G401.6 (cell line): ENCODE results near the gene EFCAB11.
A peak's percentile ranks its signal among the peaks of the same experiment; 100 is the strongest.

Experiments
- FAIRE-seq: peaks from 2 replicates; lab custom pipeline; 2012; peaks lifted over from hg19 to GRCh38; lab: Jason Lieb, UNC

The EFCAB11 gene

DNA sequence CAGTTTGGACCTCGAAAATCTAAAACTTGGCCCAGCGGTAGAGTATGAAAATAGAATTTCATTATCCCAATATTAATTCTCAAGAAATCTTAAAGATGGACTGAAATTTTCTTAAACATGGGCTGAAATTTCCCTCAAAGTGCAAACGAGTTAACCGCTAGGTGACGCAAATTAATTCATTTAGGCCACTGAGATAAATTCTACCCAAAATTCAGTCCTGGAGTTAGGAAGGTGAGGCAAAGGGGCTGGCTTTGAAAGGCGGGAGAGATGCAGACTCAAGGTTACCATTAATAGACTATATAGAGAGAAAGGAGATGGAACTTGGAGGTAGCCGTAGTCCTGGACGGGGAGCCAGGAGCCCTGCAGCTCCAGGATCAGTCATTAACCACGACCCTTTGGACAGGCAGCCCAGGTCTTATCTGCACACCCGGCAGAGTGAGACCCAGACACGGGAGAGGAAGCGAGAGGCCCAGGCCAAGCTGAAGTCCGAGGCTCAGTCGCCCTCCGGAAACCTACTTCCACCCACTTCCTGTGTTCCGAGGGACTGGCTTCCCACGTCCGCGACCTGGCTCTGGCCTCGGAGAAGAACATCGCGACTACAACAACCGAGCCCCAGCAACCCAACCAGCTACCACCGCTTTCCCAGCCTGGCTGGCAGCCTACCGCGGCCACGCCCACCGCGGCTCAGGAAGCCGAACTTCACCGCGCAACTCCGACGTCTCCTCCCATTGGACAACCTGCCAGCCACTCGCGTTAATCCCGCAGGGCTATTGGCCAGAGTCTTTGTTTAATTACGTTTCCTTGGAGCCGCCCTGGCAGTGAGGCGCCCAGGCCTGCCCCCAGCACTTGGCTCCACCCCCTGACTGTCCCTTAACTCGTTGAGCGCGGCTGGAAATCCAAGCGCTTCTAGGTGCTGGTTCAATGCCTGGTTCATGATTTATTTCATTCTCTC is at the start of gene EFCAB11:
Gene EFCAB11, minus strand, starts transcription at position 661 of the 952 bp plus-strand sequence. Its CDS starts 70 bp downstream, at position 591.
- peak; percentile 99 for FAIRE-seq

DNA sequence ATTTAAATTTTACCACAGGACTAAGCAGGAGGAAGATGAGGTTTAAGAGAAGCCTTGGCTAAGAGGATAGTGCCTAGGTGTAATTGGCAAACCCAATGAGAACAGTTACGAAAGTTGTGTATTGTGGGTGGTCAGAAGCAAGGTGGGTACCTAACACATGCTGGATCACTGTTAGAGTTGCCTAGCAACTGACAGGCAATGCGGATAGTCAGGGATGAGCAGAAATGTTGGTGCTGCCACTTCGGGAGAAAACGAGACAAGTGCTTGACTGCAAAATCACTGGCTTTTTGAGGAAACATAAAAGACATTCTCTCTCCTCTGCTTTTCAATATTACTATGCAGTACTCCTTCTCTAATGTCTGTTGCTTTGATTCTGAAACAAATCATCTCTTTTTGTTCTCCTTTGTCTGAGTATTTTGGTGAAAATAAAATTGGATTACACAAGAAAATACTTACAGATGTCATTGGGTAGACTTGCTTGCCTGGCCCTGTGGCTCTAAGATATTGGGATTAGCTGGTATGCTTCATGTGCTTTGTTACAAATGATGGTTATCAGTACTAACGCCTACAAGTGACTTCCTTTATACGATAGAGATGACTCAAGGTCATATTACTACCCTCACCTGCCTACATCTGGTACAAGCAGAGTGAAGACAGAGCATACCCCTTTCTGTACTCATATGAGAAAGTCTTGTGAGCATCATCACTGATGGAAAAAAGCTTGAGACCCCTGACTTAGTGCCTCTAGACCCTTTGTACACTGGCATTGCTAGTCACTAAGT is 49.2 kb upstream of the EFCAB11 start:
- no peak for FAIRE-seq

- no peak for FAIRE-seq
Observed at GRCh38 chr14:90000935-90001334, 46.4 kb upstream of the EFCAB11 start.

- FAIRE-seq: no peak
Observed at GRCh38 chr14:89996963-89997362, 42.4 kb upstream of the EFCAB11 start.

- no peak for FAIRE-seq
Observed at GRCh38 chr14:89992273-89992672, 37.7 kb upstream of the EFCAB11 start.

- no peak for FAIRE-seq
Observed at GRCh38 chr14:89990623-89991275, 36.2 kb upstream of the EFCAB11 start.

DNA sequence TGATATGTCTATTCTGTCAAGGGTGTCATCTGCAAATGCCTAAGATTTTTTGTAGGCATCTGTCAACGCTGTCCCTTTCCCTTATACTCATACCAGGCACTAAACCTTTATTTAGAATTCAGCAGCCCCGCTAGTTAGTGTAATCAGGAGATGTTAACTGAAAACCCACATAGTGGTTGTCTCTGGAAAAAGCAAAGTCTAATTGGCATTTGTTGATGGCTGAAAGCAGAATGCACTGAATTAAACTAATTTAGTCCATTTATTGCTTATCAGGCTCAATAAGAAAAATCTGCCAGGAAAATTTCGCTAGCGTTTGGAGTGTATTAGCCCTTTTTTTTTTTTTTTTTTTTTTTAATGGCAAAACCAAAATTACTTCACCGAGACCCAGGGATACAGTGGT is 35.7 kb upstream of the EFCAB11 start:
- FAIRE-seq: no peak

DNA sequence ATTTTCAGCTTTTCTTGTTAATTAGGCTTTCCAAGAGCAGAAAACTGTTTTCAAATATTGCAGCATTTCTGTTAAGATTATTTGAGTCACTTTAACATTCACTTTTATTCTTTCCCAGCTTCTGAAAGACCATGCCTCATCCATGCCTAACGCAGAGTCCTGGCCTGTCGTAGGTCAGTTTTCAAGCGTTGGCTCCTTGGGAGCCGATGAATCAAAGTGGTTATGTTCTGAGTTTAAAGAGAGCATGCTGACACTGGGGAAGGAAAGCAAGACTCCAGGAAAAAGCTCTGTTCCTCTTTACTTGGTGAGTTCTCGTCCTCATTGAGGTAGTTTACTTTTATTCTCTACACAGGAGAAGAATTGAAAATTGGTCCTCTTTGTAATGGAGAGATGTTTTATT is 34.3 kb upstream of the EFCAB11 start:
- no peak for FAIRE-seq

- FAIRE-seq: no peak
Observed at GRCh38 chr14:89987161-89987475, 32.6 kb upstream of the EFCAB11 start.

DNA sequence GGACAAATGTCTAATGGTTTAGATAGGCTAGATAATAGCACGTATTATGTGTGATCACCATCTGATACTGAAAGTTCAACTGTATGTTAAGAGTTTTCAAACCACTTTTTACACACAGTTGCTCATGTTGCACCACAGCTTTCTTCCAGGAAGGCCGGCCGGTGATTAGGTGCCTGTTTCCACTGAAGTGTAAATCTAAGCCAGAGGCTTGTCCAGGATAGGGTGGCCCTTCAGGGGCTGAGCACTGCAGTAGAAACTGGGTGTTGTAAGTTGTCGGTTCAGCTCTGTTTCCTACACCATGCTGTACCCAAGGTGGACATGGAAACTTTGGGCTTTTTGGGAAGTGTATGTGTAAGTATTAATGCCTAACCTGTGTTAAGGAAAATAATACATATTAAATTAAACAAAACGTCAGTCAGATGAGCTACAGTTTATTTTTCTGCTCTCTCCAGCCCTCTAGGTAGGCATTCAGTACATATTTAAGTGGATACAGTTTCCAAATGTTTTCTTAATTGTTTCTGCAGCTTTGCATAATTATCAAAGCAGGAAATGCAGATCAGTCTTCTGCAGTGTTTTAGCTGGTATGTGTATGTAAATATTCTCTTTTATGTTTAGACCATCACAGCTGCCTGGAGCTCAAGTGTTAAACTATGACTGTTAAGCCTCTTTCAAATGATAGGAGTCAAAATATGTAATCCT is 32.1 kb upstream of the EFCAB11 start:
- no peak for FAIRE-seq

DNA sequence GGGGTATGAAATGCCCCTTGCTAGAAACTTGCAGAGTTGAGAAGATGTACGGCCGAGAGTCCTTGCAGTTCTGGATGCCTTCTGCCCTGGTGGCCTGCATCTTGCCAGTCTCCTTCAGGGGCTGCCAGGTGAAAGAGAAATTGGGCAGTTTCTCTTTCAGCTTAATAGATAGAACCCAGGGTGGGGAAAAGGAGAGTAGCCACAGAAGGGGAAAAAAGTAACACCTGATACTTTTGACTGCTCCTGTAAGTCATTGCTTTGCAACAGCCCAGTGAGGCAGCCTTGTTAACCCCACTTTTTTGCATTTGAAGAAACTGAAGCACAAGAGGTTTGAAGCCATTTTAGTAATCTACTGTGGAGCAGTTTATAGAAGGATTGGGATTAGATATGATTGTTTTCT is 28.8 kb upstream of the EFCAB11 start:
- FAIRE-seq: no peak

DNA sequence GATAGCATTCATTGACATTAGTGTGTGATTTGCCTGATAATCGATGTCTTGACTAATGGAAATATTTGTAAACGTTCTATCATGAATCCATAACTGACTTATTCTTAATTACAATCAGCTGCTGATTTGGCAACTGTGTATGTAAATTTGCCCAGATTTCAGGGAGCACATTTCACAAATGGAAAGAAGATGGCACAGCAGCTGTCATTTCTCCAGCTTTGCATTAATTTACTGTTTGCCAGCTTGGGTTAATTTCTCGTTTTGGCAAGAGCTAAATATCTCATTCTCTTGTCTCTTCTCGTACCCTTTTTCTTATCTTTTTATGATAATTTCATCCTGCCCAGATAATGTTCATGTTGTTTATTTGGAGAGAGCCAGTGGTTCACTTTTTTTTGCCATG is 24.1 kb upstream of the EFCAB11 start:
- no peak for FAIRE-seq

GRCh38 chr14:89977668-89978067 is 23.1 kb upstream of the EFCAB11 start:
- no peak for FAIRE-seq

DNA sequence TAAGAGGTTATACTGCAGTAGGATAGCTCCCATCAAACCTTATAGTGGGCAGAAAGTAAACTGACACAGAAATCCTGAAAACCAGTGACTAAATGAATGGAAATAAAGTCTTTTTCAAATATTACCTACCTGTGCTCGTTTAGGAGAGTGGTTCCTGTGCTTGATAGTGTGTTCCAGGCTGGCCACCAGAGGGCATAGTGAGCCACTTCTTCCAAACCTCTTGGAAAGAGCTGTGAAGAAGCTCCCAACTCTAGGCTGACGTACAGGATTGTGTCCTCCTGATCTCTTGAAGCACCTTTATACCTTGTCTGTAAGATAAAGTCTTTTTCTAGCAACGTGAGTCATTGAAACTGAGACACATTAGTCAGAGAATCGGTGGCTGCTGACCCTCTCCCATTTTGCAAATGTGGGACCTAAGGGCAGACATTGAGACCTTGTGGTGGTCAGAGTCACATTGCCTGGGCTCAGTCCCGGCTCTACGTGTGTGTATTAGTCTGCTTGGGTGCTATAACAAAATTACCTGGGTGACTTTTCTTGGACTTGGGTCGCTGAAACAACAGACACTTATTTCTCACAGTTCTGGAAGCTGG is 18.8 kb upstream of the EFCAB11 start:
- peak; percentile 75 for FAIRE-seq

DNA sequence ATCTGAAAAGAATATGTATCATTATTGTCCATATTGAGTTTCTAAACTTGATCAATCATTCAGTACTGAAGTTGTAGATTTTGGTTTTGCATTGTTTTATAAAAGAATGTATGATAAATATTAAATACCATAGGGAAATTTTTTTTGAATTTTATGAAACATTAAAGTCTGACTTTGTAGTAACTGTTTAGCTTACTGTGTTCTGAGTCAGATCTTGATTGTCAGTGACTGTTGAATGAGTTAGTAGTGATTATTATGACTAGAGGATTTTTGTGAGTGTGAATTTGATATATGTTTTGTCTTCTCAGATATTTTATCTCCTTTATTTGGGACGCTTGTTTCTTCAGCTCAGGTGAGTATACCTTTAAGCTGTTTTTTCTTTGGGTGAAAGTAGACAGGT is 11.3 kb upstream of the EFCAB11 start:
- FAIRE-seq: no peak

GRCh38 chr14:89963288-89963978 is 8.9 kb upstream of the EFCAB11 start:
- no peak for FAIRE-seq

DNA sequence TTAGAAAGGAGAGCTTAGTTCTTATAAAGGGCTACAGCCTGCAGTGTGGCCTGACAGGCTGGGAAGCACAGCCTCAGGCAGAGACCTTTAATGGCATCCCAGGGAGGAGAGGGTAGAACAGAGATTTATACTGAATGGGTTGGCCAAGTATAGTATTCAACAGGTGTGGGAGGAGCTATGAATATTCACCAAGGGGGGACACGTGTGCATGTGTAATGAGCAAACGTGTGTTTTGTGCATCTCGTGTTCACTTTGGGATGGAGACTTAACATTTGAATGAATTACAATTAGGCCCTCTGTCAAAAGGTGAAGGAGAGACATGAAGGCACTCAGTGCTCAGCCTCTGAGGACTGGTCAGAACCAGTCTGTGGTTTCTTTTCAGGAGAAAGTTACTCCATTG is 6.4 kb upstream of the EFCAB11 start:
- FAIRE-seq: no peak

DNA sequence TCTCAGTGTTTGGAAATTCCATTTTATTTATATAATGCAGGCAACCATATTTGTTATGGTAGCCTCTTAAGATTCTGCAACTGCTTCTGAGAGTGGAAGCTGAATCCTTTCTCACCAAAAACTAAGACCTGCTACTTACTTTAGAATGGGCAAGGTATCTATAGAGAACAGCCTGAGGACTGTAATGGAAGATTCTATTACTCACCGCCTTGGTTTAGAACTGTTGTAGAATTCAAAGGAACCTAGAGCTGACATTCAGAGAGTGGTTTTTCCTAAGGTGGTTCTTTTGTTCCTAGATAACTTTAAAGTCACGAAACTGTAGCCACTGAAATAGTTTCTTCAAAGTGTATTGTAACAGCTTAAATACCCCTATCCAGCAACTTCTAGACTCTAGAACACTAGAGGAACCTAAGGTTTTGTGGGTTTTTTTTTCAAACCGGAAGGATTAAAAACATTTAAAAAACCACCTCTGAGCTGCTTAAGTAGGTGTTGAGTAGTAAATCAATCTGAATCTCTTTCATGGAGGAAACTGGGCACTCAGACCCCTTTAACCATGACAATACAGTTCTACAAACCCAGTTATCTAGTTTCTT is 5.4 kb upstream of the EFCAB11 start:
- FAIRE-seq: no peak

DNA sequence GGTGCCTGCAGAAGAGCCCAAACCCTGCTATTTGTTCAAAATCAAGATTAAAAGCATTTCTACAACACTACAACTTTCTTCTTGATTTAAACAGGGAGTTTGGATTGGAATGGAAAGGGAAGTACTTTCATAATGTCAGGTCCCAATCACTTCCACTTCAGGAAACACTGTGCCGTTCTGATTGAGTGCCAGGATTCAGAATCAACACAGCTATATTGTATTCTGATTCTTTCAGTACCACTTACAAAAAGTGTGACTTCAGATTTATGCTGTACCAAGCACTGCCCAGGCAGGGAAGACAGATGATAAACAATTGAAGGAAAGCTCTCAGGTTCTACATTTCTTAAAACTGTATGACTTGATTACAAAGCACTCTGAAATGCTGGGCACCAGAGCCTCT is 4.4 kb upstream of the EFCAB11 start:
- no peak for FAIRE-seq

DNA sequence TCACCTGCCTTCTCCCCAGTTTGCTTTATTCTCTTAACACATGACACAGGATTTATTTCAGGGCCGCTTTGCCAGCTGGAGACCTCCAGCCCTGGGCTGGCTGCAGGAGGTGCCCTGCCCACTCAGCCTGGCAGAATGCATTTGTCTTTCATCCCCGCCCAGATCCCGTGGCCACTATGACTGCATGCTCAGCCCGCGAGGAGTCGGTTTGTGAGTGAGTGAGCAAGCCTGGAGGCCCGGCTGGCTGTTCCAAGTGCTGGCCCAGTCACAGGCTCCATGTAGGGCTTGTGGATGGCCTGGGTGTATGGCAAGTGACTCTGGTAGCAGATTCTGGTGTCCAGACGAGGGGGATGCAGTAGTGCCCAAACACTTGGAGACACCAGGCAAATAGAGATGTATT is 3.3 kb upstream of the EFCAB11 start:
- FAIRE-seq: no peak

DNA sequence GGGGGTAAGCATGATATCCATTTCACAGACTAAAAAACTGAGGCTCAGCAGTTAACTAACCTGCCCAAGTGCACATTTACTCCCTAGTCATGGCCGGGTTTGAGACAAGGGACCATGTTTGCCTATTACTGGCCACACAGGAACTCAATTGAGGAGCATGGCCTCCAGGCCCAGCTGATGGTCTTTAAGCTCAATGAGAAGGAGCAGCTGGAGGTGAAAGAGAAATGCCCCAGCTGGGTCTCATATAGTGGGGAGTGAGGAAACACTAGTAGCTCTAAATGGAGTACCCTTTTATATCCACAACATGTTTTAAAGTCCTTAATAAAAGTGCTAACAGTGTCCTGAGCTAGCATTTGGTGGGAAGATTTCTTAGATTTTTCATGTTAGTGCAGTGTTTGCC is 2.8 kb upstream of the EFCAB11 start:
- FAIRE-seq: no peak
